ENCODE measurements around the gene MAPKAP1. TPM values are rescaled to one million over a fixed set of nuclear protein-coding genes. Genes with fewer than 3 reads are reported as not detected.

The MAPKAP1 gene
- total RNA-seq, 1 donor from 2014 or later: 76.9 TPM

GRCh38 chr9:125462861-125463291 is 244.1 kb downstream of the MAPKAP1 start:
- H3K27me3 Mint-ChIP-seq (ENCODE audit: unreplicated experiment): no peaks in the 10 kb centered on the region

GRCh38 chr9:125461636-125462190 is 245.3 kb downstream of the MAPKAP1 start:
- Mint-ChIP-seq H3K27ac (ENCODE audit: unreplicated experiment) (no peak overlapping the region), H3K36me3 (ENCODE audit: unreplicated experiment) (peaks cover 25% of the 10 kb centered on the region), H3K27me3 (ENCODE audit: unreplicated experiment) (no peaks in the 10 kb centered on the region), H3K9me3 (ENCODE audit: unreplicated experiment) (peaks cover 10% of the 10 kb centered on the region), H3K4me3 (ENCODE audit: unreplicated experiment) (no peak overlapping the region), H3K4me1 (ENCODE audit: unreplicated experiment) (peaks cover 8% of the 10 kb centered on the region)
- no peak for TF ChIP-seq CTCF (IDR thresholded peaks at IDR 0.05)
- DNase-seq (ENCODE audit: extremely low spot score, unreplicated experiment): no peak

More at GRCh38 chr9:125462861-125463291, 244.1 kb downstream of the MAPKAP1 start:
- H3K36me3 Mint-ChIP-seq (ENCODE audit: unreplicated experiment): peaks cover 24% of the 10 kb centered on the region
- peaks cover 8% of the 10 kb centered on the region for H3K4me1 Mint-ChIP-seq (ENCODE audit: unreplicated experiment)
- no peak for DNase-seq (ENCODE audit: extremely low spot score, unreplicated experiment)
- H3K9me3 Mint-ChIP-seq (ENCODE audit: unreplicated experiment): peaks cover 4% of the 10 kb centered on the region
- TF ChIP-seq CTCF (IDR thresholded peaks at IDR 0.05): no peak
- H3K4me3 Mint-ChIP-seq (ENCODE audit: unreplicated experiment): no peak overlapping the region
- H3K27ac Mint-ChIP-seq (ENCODE audit: unreplicated experiment): no peak overlapping the region

DNA sequence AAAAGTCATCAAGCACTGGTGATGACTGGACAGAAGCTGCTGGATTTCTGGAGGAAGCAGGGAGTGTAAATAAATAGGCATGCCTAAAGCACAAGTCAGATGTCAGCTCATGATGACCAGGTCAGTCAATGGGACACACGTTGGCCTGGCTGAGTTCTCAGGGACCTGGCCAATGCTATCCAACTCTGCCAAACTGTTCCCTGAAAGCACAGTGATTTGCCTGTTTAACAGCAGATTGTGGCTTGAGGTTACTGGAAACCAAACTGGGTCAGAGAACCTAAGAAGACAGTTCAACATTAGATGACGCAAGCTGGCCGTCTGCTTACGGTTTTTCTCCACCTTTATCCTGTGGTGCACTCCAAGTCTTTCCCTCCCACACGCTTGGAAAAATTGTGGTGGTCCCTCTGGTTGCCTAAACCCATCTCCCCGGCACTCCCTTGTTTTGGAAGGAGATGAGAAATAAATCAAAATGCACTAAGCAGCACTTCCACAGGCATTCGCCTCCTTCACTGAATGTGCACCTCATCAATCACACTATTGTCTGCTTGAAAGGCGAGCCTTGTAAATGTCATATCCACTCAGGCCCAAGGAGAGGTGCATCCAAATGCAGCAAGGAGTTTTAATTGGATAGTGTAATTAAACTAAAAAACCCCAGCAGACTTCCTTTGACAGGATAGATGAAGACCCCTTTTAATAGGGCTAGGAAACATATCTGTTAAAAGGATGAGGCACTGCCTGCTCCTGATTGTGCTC is 245.9 kb downstream of the MAPKAP1 start:
- Mint-ChIP-seq H3K9me3 (ENCODE audit: unreplicated experiment) (peaks cover 14% of the 10 kb centered on the region), H3K4me1 (ENCODE audit: unreplicated experiment) (peaks cover 8% of the 10 kb centered on the region), H3K27me3 (ENCODE audit: unreplicated experiment) (no peaks in the 10 kb centered on the region), H3K36me3 (ENCODE audit: unreplicated experiment) (peaks cover 31% of the 10 kb centered on the region), H3K27ac (ENCODE audit: unreplicated experiment) (no peak overlapping the region), H3K4me3 (ENCODE audit: unreplicated experiment) (no peak overlapping the region)
- DNase-seq (ENCODE audit: extremely low spot score, unreplicated experiment): no peak
- no peak for TF ChIP-seq CTCF (IDR thresholded peaks at IDR 0.05)

DNA sequence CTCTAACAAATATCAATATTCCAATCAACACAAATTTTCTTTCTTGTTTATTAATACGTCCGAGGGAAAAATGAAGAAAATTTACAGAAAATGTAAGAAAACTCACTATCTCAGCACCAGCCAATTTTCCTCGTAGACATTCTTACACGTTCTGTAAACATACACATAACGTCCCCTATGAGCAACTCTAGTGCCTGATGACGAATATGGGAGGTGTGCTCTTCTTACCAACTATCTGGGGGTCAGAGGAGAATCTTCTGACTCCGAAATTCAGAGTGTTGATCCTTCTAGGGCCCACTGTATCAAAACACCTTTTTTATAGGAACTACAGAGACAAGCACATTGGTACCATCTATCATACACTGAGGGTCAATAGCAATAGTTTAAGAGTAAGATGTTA is 246.7 kb downstream of the MAPKAP1 start:
- no peak for TF ChIP-seq CTCF (IDR thresholded peaks at IDR 0.05)
- H3K4me3 Mint-ChIP-seq (ENCODE audit: unreplicated experiment): no peak overlapping the region
- H3K36me3 Mint-ChIP-seq (ENCODE audit: unreplicated experiment): peaks cover 37% of the 10 kb centered on the region
- no peak for DNase-seq (ENCODE audit: extremely low spot score, unreplicated experiment)
- H3K27me3 Mint-ChIP-seq (ENCODE audit: unreplicated experiment): no peaks in the 10 kb centered on the region
- no peak overlapping the region for H3K27ac Mint-ChIP-seq (ENCODE audit: unreplicated experiment)
- peaks cover 8% of the 10 kb centered on the region for H3K4me1 Mint-ChIP-seq (ENCODE audit: unreplicated experiment)
- H3K9me3 Mint-ChIP-seq (ENCODE audit: unreplicated experiment): peaks cover 19% of the 10 kb centered on the region

DNA sequence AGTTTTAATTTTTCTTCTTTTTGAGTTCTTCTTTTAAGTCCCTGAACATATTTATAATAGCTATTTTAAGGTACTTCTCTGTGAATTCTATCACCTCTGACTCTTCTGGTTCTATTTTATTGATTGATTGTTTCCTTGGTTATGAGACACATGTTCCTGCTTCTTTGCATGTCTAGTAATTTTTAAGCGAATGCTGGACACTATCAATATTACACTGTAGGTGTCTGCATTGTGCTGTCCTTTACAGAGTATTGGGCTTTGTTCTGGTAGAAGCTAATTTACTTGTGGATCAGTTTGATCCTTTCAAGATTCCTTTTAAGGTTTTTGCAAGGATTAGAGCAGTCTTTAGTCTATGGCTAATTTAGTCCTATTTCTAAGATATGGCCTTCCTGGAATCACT is 249.7 kb downstream of the MAPKAP1 start:
- Mint-ChIP-seq H3K27ac (ENCODE audit: unreplicated experiment) (no peak overlapping the region), H3K36me3 (ENCODE audit: unreplicated experiment) (peaks cover 37% of the 10 kb centered on the region), H3K9me3 (ENCODE audit: unreplicated experiment) (peaks cover 19% of the 10 kb centered on the region), H3K27me3 (ENCODE audit: unreplicated experiment) (no peaks in the 10 kb centered on the region), H3K4me3 (ENCODE audit: unreplicated experiment) (no peak overlapping the region), H3K4me1 (ENCODE audit: unreplicated experiment) (peaks cover 3% of the 10 kb centered on the region)
- DNase-seq (ENCODE audit: extremely low spot score, unreplicated experiment): no peak
- no peak for TF ChIP-seq CTCF (IDR thresholded peaks at IDR 0.05)
